ENCODE data around the gene IL21R. TPM values are rescaled to one million over a fixed set of nuclear protein-coding genes. Genes with fewer than 3 reads are reported as not detected.

The IL21R gene
- total RNA-seq, 1 donor from 2014 or later, result 167 TPM

DNA sequence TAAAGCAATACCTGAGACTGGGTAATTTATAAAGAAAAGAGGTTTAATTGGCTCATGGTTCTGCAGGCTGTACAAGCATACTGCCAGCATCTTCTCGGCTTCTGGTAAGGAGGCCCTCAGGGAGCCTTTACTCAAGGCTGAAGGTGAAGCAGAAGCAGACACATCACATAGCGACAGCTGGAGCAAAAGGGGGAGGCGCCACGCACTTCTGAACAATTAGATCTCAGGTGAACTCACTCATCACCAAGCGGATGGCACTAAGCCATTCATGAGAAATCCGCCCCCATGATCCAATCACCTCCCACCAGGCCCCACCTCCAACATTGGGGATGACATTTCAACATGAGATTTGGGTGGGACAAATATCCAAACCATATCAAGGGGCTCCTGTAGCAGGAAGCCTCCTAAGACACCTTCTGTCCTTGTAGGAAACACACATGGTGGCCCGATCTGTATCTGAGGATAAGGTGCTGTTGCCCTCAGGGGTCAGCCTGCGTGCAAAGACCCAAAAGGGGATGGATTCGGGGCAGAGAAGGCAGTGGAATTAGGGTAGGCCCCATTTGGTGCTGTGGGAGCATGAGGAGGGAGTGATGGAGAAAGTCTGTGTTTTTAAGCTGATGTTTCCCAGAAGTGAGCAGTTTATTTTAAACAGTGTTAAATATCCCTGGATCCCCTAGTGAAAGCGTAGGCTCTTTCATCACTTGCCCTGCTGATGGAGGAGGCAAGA lies 23.0 kb downstream of the IL21R start:
- intact Hi-C loops (cut with micrococcal nuclease), result no loop called here
- peaks cover 67% of the 10 kb centered on the region for H3K4me1 Mint-ChIP-seq
- no peak overlapping the region for H3K4me3 Mint-ChIP-seq
- CTCF ChIA-PET, result interaction anchor here (1.4 to 3.3 kb wide), 2 partner anchors 57 to 246 kb away, joined by 3 to 9 read pairs; no protein-coding TSS in a partner anchor
- peaks cover 77% of the 10 kb centered on the region for H3K36me3 Mint-ChIP-seq (ENCODE audit: low read depth)
- H3K27ac Mint-ChIP-seq, result peak overlapping the region; percentile 88
- no peaks in the 10 kb centered on the region for H3K27me3 Mint-ChIP-seq
- POLR2A ChIA-PET, result interaction anchor here (0.7 to 11.7 kb wide), 4 partner anchors 22 to 59 kb away, joined by 3 to 360 read pairs (median 26); partner anchors contain the start of gene IL21R
- ATAC-seq (ENCODE audit: low read depth) (no peak), DNase-seq (peak; percentile 15)
- H3K9me3 Mint-ChIP-seq, result peaks cover 12% of the 10 kb centered on the region
- TF ChIP-seq, protein P1, sequence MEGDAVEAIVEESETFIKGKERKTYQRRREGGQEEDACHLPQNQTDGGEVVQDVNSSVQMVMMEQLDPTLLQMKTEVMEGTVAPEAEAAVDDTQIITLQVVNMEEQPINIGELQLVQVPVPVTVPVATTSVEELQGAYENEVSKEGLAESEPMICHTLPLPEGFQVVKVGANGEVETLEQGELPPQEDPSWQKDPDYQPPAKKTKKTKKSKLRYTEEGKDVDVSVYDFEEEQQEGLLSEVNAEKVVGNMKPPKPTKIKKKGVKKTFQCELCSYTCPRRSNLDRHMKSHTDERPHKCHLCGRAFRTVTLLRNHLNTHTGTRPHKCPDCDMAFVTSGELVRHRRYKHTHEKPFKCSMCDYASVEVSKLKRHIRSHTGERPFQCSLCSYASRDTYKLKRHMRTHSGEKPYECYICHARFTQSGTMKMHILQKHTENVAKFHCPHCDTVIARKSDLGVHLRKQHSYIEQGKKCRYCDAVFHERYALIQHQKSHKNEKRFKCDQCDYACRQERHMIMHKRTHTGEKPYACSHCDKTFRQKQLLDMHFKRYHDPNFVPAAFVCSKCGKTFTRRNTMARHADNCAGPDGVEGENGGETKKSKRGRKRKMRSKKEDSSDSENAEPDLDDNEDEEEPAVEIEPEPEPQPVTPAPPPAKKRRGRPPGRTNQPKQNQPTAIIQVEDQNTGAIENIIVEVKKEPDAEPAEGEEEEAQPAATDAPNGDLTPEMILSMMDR (IDR thresholded peaks at IDR 0.05), result no peak

DNA sequence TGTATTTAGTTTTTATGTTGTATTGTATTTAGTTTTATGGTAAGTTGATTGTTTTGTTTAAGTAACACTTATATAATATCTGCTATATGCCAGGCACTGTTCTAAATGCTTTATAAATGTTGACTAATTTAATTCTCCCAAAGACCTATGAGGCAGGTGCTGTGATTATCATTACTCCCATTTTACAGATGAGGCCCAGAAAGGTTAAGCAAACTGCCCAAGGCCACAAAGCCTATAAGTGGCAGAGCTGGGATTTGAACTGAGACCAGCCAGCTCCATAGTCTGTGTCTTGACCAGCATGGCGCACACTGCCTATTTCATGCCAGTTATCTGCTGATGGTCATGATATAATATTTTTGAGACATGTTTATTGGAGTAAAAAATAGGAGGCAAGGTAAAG lies 24.0 kb downstream of the IL21R start:
- no peak for DNase-seq
- peak overlapping the region; percentile 65 for H3K4me3 Mint-ChIP-seq
- H3K27me3 Mint-ChIP-seq, result no peaks in the 10 kb centered on the region
- ATAC-seq (ENCODE audit: low read depth), result no peak
- ChIA-PET POLR2A (interaction anchor here (1.0 to 11.7 kb wide), 10 partner anchors 20 to 192 kb away, joined by 3 to 360 read pairs (median 21); partner anchors contain the start of gene IL21R), CTCF (interaction anchor here (1.4 to 3.3 kb wide), 5 partner anchors 19 to 247 kb away, joined by 3 to 9 read pairs (median 6); no protein-coding TSS in a partner anchor)
- H3K36me3 Mint-ChIP-seq (ENCODE audit: low read depth), result peaks cover 75% of the 10 kb centered on the region
- intact Hi-C loops (cut with micrococcal nuclease), result loop anchor here (1.0 to 2.0 kb wide), 4 partner anchors 23 to 51 kb away; no protein-coding TSS in a partner anchor
- TF ChIP-seq, protein P1 (IDR thresholded peaks at IDR 0.05), result no peak
- H3K27ac Mint-ChIP-seq, result peak overlapping the region; percentile 88
- H3K9me3 Mint-ChIP-seq, result peaks cover 10% of the 10 kb centered on the region
- H3K4me1 Mint-ChIP-seq, result peaks cover 75% of the 10 kb centered on the region

DNA sequence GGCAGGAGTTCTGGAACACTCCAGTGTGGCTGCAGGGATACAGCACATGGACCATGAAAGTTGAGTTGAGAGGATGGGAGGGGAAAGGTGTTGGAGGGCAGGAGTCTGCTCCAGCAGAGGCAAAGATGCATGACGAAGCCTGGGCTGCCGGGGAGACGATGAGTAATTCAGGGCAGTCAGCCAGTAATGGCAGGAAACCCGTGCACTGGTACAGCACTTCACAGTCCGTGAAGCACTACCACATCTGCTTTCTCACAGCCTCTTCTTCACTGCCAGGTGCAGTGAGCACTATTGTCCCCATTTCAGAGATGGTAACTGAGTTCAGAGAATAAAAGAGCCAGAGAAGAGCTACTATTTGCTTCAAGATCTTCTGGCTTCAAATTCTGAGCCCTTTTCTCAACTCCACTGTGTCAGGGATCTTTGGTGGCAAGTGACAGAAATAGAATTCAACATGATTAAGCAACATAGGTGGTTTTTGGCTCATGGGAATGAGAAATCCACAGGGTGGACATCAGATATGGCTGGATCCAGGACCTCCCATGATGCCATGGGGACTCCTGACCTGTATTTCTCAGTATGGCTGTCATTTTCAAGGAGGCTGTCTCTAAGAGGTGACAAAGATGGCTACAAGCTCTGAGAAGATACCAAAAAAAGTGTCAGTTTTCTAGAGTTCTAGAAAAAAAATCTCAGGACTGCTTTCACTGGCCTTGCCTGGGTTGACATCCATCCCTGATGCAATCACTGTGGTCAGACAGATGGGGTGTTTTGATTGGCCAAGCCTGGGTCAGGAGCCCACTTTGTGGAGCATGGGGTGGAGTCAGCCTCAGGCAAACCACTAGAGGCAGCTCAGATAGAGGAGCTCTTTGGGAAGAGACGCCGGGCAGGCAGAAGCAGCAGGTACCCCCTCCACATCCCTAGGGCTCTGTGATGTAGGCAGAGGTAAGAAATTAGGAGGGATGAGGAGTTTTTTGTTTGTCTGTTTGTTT lies 24.7 kb downstream of the IL21R start:
- Mint-ChIP-seq H3K36me3 (ENCODE audit: low read depth) (peaks cover 75% of the 10 kb centered on the region), H3K9me3 (peaks cover 9% of the 10 kb centered on the region), H3K4me1 (peaks cover 83% of the 10 kb centered on the region), H3K27me3 (no peaks in the 10 kb centered on the region), H3K4me3 (peak overlapping the region; percentile 65), H3K27ac (peak overlapping the region; percentile 88)
- CTCF ChIA-PET, result interaction anchor here (1.2 to 3.3 kb wide), 8 partner anchors 19 to 192 kb away, joined by 3 to 9 read pairs (median 6); partner anchors contain the start of gene IL21R
- ATAC-seq (ENCODE audit: low read depth), result peak; percentile 79
- DNase-seq, result peak; percentile 62
- intact Hi-C loops (cut with micrococcal nuclease), result loop anchor here (1.0 to 2.0 kb wide), 4 partner anchors 23 to 52 kb away; no protein-coding TSS in a partner anchor
- POLR2A ChIA-PET, result interaction anchor here (0.6 to 11.7 kb wide), 15 partner anchors 10 to 255 kb away, joined by 3 to 360 read pairs (median 9); partner anchors contain the start of gene IL21R
- TF ChIP-seq, protein P1 (IDR thresholded peaks at IDR 0.05), result no peak

DNA sequence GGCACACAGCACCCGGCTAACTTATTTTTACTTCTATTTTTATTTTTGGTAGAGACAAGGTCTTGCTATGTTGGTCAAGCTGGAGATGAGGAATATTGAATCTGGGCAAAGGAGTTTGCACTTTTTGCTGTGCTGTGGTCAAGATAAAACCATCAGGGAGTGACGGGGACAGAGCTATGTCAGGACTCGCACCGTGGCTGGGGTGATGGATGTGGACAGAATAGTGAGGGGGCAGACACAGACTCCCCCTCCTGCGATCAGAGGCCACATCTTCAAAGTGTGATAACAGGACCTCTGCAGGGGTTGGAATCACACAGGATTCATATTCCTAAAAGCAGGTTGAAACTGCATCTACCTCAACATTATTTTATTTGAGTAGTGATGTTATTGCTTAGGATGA lies 25.6 kb downstream of the IL21R start:
- peak overlapping the region; percentile 65 for H3K4me3 Mint-ChIP-seq
- POLR2A ChIA-PET, result interaction anchor here (0.6 to 11.7 kb wide), 15 partner anchors 10 to 256 kb away, joined by 3 to 360 read pairs (median 9); partner anchors contain the start of gene IL21R
- ATAC-seq (ENCODE audit: low read depth), result no peak
- TF ChIP-seq, protein P1 (IDR thresholded peaks at IDR 0.05), result no peak
- peak; percentile 10 for DNase-seq
- peaks cover 74% of the 10 kb centered on the region for H3K36me3 Mint-ChIP-seq (ENCODE audit: low read depth)
- H3K9me3 Mint-ChIP-seq, result peaks cover 3% of the 10 kb centered on the region
- CTCF ChIA-PET, result interaction anchor here (1.1 to 3.3 kb wide), 10 partner anchors 17 to 192 kb away, joined by 3 to 9 read pairs (median 5); partner anchors contain the start of gene IL21R
- no peaks in the 10 kb centered on the region for H3K27me3 Mint-ChIP-seq
- intact Hi-C loops (cut with micrococcal nuclease), result loop anchor here (2.0 kb wide), 1 partner anchor 53 kb away; no protein-coding TSS in a partner anchor
- H3K27ac Mint-ChIP-seq, result peak overlapping the region; percentile 88
- H3K4me1 Mint-ChIP-seq, result peaks cover 85% of the 10 kb centered on the region
